OCI-LY1 (cell line): Measurements from ENCODE around the gene NMT1.

ENCODE experiments used
- H2AFZ ChIP-seq: fragments of 200-600 bp; sonication (generic), shearing (Covaris generic); 2 replicates; pipeline ENCODE4 v1.6.0; 2014; ENCODE audit warnings: antibody characterized with exemption, mild to moderate bottlenecking, low read length
- H3F3A ChIP-seq: fragments of 200-600 bp; sonication (generic), shearing (Covaris generic); 2 replicates; pipeline ENCODE4 v1.6.0; 2014; ENCODE audit warnings: mild to moderate bottlenecking, antibody characterized with exemption, low read length, moderate library complexity; ENCODE audit not compliant: insufficient read depth
- H3K27ac ChIP-seq: fragments of 200-600 bp; sonication (generic); 2 replicates; pipeline ENCODE4 v1.5.1; 2014; ENCODE audit warnings: low read length, mixed run types, mild to moderate bottlenecking, low read depth; ENCODE audit not compliant: poor library complexity, severe bottlenecking
- H3K27me3 ChIP-seq: fragments of 200-600 bp; sonication (generic); 2 replicates; pipeline ENCODE4 v1.6.0; 2014; ENCODE audit warnings: antibody characterized with exemption, mild to moderate bottlenecking, low read length, moderate library complexity; ENCODE audit not compliant: insufficient read depth
- H3K36me3 ChIP-seq: fragments of 200-600 bp; sonication (generic); 2 replicates; pipeline ENCODE4 v1.6.1; 2014; ENCODE audit warnings: mild to moderate bottlenecking, antibody characterized with exemption, low read length, moderate library complexity, mixed read lengths; ENCODE audit not compliant: insufficient read depth
- H3K4me1 ChIP-seq: fragments of 200-600 bp; sonication (generic); 2 replicates; pipeline ENCODE4 v1.5.1; 2014; ENCODE audit warnings: mild to moderate bottlenecking, low read length, moderate library complexity; ENCODE audit not compliant: insufficient read depth, severe bottlenecking
- H3K4me2 ChIP-seq: fragments of 200-600 bp; sonication (generic), shearing (Covaris generic); 2 replicates; pipeline ENCODE4 v1.6.1; 2014; ENCODE audit warnings: low read length
- H3K4me3 ChIP-seq: fragments of 200-600 bp; sonication (generic); 2 replicates; pipeline ENCODE4 v1.5.1; 2014; ENCODE audit warnings: low read length, low read depth, mild to moderate bottlenecking, mixed read lengths; ENCODE audit not compliant: poor library complexity, severe bottlenecking
- H3K79me2 ChIP-seq: fragments of 200-600 bp; shearing (Covaris generic); 2 replicates; pipeline ENCODE4 v1.6.1; 2016; ENCODE audit warnings: mixed run types, low read length, mixed read lengths; ENCODE audit not compliant: insufficient read depth
- H3K9ac ChIP-seq: fragments of 200-600 bp; sonication (generic), shearing (Covaris generic); 2 replicates; pipeline ENCODE4 v1.6.1; 2014; ENCODE audit warnings: mild to moderate bottlenecking, low read length, mixed read lengths
- H3K9me2 ChIP-seq: fragments of 200-600 bp; sonication (generic), shearing (Covaris generic); 2 replicates; pipeline ENCODE4 v1.6.1; 2014; ENCODE audit warnings: low read depth, mild to moderate bottlenecking, low read length, mixed read lengths
- H3K9me3 ChIP-seq: fragments of 200-600 bp; shearing (Covaris generic); 2 replicates; pipeline ENCODE4 v1.6.1; 2014; ENCODE audit warnings: low read length, mixed read lengths
- H4K20me1 ChIP-seq: fragments of 200-600 bp; sonication (generic), shearing (Covaris generic); 2 replicates; pipeline ENCODE4 v1.6.0; 2016; ENCODE audit warnings: mild to moderate bottlenecking, low read length; ENCODE audit not compliant: insufficient read depth
- EZH2 ChIP-seq: fragments of 200-600 bp; sonication (generic), shearing (Covaris generic); IDR thresholded peaks from 2 replicates; pipeline ENCODE4 v1.8.0; 2017; ENCODE audit warnings: borderline replicate concordance, mixed run types, mild to moderate bottlenecking, antibody characterized with exemption, low read length, moderate library complexity, mixed read lengths
- TF ChIP-seq, protein P1 (sequence below): fragments of 200-600 bp; sonication (generic), shearing (Covaris generic); IDR thresholded peaks from 2 replicates; pipeline ENCODE4 v1.5.1; 2017; ENCODE audit warnings: mild to moderate bottlenecking, antibody characterized with exemption, low read length, moderate library complexity, mixed read lengths

The NMT1 gene

DNA sequence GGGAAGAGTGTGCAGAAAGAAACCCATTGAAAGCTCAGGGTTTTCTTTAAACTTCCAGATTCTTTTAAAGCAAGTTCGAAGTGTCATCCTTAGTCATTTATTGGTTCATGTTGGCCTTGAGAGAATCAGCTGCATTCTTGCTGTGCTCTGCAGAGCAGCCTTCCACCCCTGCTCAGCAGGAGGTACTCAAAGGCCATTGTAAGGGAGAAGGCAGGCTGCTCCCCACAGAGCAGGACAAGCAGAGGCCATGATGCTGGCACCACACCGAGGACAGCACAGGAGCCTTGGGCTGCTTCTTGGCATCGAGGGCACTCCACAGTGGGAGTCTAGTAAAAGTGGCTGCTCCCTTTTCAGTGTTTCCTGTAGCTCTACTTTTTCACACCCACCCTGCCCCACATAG is 29.6 kb downstream of the NMT1 start:
- Histone ChIP-seq H3F3A (no peaks in the 10 kb centered on the region), H3K4me1 (peaks cover under 1% of the 10 kb centered on the region), H4K20me1 (no peaks in the 10 kb centered on the region), H3K9me2 (no peaks in the 10 kb centered on the region), H3K9ac (no peak overlapping the region), H3K36me3 (peaks cover 97% of the 10 kb centered on the region), H3K79me2 (no peaks in the 10 kb centered on the region), H3K4me3 (no peak overlapping the region), H3K27me3 (no peaks in the 10 kb centered on the region), H3K9me3 (no peaks in the 10 kb centered on the region), H3K4me2 (no peak overlapping the region), H3K27ac (no peak overlapping the region), H2AFZ (no peak overlapping the region)
- TF ChIP-seq EZH2, result no peak
- TF ChIP-seq, protein P1, sequence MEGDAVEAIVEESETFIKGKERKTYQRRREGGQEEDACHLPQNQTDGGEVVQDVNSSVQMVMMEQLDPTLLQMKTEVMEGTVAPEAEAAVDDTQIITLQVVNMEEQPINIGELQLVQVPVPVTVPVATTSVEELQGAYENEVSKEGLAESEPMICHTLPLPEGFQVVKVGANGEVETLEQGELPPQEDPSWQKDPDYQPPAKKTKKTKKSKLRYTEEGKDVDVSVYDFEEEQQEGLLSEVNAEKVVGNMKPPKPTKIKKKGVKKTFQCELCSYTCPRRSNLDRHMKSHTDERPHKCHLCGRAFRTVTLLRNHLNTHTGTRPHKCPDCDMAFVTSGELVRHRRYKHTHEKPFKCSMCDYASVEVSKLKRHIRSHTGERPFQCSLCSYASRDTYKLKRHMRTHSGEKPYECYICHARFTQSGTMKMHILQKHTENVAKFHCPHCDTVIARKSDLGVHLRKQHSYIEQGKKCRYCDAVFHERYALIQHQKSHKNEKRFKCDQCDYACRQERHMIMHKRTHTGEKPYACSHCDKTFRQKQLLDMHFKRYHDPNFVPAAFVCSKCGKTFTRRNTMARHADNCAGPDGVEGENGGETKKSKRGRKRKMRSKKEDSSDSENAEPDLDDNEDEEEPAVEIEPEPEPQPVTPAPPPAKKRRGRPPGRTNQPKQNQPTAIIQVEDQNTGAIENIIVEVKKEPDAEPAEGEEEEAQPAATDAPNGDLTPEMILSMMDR, result no peak

DNA sequence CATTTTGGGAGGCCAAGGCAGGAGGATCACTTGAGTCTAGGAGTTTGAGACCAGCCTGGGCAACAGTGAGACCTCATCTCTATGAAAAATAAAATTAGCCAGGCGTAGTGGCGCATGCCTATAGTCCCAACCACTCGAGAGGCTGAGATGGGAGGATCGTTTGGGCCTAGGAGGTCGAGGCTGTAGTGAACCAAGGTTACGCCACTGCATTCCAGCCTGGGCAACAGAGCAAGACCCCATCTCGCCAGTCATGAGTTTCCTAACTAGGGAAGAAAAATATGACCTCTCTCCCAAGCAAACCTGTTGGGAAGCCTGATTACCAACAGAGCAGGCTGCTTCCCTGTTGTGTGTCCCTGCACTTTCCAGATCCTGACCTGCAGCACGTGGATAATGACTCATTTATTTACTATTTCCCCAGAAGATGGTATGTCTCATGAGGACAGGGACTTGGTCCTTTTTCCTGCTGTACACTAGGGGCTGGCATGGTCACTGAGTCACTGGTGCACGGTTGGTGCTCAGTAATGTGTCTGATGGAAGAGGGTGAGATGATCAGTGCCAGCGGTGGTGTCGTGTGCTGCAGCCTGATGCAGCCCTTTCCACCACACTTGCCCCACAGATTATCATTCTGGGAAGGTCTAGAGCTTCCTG is 30.8 kb downstream of the NMT1 start:
- no peak overlapping the region for H2AFZ ChIP-seq
- no peak overlapping the region for H3K9ac ChIP-seq
- H3K4me3 ChIP-seq, result no peak overlapping the region
- no peak overlapping the region for H3K4me2 ChIP-seq
- H3K4me1 ChIP-seq, result peaks cover 9% of the 10 kb centered on the region
- no peaks in the 10 kb centered on the region for H3K79me2 ChIP-seq
- no peaks in the 10 kb centered on the region for H3K9me2 ChIP-seq
- no peaks in the 10 kb centered on the region for H3F3A ChIP-seq
- H4K20me1 ChIP-seq, result no peaks in the 10 kb centered on the region
- TF ChIP-seq, protein P1, result no peak
- no peak for TF ChIP-seq EZH2
- no peak overlapping the region for H3K27ac ChIP-seq
- H3K27me3 ChIP-seq, result no peaks in the 10 kb centered on the region
- H3K36me3 ChIP-seq, result peaks cover 97% of the 10 kb centered on the region
- H3K9me3 ChIP-seq, result no peaks in the 10 kb centered on the region

DNA sequence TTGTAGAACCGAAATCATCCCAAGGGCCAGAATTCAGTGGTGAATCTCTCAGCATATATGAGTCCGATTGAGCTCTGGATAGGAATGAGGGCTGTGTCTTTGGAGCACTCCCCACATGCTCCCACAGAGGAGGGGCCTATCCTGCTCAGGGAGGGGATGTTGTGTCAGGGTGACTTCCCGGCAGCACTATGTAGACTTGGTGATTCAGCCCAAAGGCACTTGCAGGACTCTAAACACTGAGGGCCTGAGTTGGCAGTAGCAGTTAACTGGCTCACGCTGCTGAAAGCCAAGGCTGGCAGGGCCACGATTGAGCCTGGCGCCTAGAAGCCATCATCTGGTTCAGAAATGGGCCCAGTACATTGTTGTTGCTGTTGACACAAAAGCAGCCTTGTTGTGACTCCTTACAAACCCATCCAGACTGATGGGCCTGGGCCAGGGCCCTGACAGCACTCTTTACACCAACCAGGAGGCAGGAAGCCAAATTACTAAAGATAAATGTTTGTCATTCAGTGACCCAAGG is 31.9 kb downstream of the NMT1 start:
- Histone ChIP-seq H3F3A (no peaks in the 10 kb centered on the region), H3K9ac (no peak overlapping the region)

More for the DNA sequence above, 31.9 kb downstream of the NMT1 start:
- Histone ChIP-seq H3K36me3 (peaks cover 97% of the 10 kb centered on the region), H3K9me2 (no peaks in the 10 kb centered on the region), H3K4me1 (peaks cover 10% of the 10 kb centered on the region), H3K27me3 (no peaks in the 10 kb centered on the region), H3K4me3 (no peak overlapping the region), H3K4me2 (no peak overlapping the region), H3K27ac (no peak overlapping the region), H4K20me1 (no peaks in the 10 kb centered on the region), H3K9me3 (no peaks in the 10 kb centered on the region), H3K79me2 (no peaks in the 10 kb centered on the region), H2AFZ (no peak overlapping the region)
- no peak for TF ChIP-seq EZH2
- TF ChIP-seq, protein P1, result no peak
